ENCODE measurements around the gene P2RX1.

The P2RX1 gene

DNA sequence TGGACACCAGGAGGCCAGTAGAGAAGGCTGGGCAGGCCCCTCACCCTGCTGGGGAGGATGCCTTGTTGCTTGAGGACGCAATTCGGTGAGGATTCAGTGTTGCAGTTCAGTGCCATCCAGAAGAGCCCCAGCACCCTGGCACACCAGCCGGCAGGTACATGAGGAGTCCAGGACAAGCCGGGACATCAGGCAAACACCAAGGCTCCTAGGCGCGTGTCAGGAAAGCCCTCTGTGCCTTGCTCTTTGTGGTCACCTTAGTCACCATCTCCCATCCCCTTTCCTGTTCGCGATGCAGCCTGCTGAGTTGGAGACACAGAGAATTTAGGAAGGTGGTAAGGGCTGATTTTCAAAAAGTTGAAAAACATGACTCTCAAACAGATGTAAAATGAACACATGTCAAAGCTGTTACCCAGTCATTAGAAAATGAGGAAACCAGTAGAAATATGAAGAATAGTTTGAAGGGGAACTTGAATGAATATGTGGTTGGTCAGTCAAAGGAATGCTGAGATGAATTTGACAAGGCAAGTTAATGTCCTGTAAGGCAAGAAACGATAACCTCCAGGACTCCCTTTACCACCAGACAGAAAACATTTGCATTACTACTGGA lies 67.9 kb downstream of the P2RX1 start:
- no peak for DNase-seq

- no peak for DNase-seq
Observed at GRCh38 chr17:3847165-3847670, 69.0 kb downstream of the P2RX1 start.
